PC-3 (cell line): ENCODE data around the gene GBF1.
"Not testable (repeated sequence)": the region's sequence is repeated elsewhere in the genome, so short reads cannot be mapped to it uniquely, and the experiment has no call there.

Source experiments
- EZH2phosphoT487 ChIP-seq: fragments of 300-600 bp; sonication (generic); IDR thresholded peaks from 2 replicates; pipeline ENCODE4 v1.6.1; 2018; ENCODE audit warnings: mild to moderate bottlenecking, antibody characterized with exemption, low read length, borderline replicate concordance
- TF ChIP-seq, protein P1 (sequence below): fragments of 300-600 bp; sonication (generic); conservative IDR thresholded peaks from 2 replicates; pipeline ENCODE4 v1.5.1; 2017; ENCODE audit warnings: antibody characterized with exemption, low read depth, mild to moderate bottlenecking, low read length

DNA sequence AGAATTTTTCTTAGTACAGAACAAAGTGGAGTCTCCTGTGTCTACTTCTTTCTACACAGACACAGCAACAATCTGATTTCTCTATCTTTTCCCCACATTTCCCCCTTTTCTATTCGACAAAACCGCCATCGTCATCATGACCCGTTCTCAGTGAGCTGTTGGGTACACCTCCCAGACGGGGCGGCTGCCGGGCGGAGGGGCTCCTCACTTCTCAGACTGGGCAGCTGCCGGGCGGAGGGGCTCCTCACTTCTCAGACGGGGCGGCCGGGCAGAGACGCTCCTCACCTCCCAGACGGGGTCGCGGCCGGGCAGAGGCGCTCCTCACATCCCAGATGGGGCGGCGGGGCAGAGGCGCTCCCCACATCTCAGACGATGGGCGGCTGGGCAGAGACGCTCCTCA is 56.0 kb downstream of the GBF1 start:
- TF ChIP-seq, protein P1, sequence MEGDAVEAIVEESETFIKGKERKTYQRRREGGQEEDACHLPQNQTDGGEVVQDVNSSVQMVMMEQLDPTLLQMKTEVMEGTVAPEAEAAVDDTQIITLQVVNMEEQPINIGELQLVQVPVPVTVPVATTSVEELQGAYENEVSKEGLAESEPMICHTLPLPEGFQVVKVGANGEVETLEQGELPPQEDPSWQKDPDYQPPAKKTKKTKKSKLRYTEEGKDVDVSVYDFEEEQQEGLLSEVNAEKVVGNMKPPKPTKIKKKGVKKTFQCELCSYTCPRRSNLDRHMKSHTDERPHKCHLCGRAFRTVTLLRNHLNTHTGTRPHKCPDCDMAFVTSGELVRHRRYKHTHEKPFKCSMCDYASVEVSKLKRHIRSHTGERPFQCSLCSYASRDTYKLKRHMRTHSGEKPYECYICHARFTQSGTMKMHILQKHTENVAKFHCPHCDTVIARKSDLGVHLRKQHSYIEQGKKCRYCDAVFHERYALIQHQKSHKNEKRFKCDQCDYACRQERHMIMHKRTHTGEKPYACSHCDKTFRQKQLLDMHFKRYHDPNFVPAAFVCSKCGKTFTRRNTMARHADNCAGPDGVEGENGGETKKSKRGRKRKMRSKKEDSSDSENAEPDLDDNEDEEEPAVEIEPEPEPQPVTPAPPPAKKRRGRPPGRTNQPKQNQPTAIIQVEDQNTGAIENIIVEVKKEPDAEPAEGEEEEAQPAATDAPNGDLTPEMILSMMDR, result not testable (repeated sequence)
- TF ChIP-seq EZH2phosphoT487, result not testable (repeated sequence)
